Stimulated activated CD8-positive, alpha-beta memory T cell treated with anti-CD3 and anti-CD28 coated beads, Interleukin-15, amount 100 ng/mL, for 4 hours (primary cell): ENCODE data around the gene AHCYL2.
"Not testable (repeated sequence)": the region's sequence is repeated elsewhere in the genome, so short reads cannot be mapped to it uniquely, and the experiment has no call there.

ENCODE experiments used
- DNase-seq, 2 donors: peaks; one replicate each; pipeline ENCODE4 v3.0.0-alpha.2; 2020; ENCODE audit warnings: low read depth in 2 of 2

Gene AHCYL2

DNA sequence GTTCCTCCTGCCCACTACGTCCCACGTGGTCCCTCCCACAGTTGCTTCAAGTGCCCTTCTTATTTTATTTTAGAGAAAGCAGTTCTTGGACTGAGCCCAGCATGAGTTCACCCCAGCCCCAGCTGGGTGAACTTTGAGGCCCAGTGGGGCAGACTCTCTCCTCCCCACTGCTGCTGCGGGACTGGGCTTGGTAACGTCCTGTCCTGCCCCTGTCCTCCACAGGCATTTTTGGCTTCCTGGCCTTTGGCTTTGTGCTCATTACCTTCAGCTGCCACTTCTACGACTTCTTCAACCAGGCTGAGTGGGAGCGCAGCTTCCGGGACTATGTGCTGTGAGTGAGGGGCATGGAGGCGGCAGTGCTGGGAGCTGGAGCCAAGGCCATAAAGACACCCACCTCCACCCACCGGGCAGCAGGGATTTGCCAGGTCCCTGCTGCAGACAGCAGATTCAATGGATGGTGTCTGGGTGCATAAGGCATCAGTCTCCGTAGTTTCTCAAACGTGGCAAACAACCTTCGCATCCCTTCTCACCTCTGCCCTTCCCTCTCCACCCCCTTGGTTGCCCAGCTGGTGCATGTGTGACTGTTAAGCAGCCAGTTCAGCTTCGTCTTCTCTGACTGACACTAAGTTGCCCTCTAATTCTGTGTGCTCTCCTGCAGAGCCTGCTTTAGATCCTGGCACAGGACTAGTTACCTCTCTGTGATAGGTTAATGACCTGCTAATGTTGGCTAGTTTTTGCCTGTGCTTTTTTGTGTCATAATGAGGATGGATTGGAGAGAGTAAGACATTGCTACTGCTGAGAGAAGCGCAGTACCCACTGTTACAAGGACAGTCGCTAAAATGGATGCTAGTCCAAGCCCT lies 15.5 kb upstream of the AHCYL2 start:
- DNase-seq, result no peak

- peak; percentile 11 to 34 for DNase-seq
Measured at GRCh38 chr7:129210256-129210988, 14.4 kb upstream of the AHCYL2 start.

DNA sequence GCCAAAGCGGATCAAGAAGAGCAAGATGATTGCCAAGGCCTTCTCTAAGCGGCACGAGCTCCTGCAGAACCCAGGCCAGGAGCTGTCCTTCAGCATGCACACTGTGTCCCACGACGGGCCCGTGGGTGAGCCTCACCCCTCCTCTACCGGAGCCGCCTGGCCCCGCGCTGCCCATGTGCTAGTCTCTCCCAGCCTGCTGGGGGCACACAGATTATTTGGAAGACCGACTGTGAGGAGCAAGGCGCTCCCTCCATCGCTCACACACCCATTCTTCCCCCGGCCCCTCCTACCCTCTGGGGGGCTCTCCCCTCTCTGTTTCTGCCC lies 13.9 kb upstream of the AHCYL2 start:
- DNase-seq, result no peak

DNA sequence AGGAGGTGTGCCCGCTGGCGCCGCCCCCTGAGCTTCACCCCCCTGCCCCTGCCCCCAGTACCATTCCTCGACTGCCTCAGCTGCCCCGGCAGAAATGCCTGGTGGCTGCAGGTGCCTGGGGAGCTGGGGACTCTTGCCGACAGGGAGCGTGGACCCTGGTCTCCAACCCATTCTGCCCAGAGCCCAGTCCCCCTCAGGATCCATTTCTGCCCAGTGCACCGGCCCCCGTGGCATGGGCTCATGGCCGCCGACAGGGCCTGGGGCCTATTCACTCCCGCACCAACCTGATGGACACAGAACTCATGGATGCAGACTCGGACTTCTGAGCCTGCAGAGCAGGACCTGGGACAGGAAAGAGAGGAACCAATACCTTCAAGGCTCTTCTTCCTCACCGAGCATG lies 12.7 kb upstream of the AHCYL2 start:
- no peak for DNase-seq

DNA sequence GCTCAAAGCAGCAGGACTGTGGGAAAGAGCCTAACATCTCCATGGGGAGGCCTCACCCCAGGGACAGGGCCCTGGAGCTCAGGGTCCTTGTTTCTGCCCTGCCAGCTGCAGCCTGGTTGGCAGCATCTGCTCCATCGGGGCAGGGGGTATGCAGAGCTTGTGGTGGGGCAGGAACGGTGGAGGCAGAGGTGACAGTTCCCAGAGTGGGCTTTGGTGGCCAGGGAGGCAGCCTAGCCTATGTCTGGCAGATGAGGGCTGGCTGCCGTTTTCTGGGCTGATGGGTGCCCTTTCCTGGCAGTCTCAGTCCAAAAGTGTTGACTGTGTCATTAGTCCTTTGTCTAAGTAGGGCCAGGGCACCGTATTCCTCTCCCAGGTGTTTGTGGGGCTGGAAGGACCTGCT lies 12.2 kb upstream of the AHCYL2 start:
- DNase-seq, result no peak

- DNase-seq, result no peak
Measured at GRCh38 chr7:129213828-129214227, 11.0 kb upstream of the AHCYL2 start.

GRCh38 chr7:129215691-129216090 lies 9.1 kb upstream of the AHCYL2 start:
- not testable (repeated sequence) for DNase-seq

DNA sequence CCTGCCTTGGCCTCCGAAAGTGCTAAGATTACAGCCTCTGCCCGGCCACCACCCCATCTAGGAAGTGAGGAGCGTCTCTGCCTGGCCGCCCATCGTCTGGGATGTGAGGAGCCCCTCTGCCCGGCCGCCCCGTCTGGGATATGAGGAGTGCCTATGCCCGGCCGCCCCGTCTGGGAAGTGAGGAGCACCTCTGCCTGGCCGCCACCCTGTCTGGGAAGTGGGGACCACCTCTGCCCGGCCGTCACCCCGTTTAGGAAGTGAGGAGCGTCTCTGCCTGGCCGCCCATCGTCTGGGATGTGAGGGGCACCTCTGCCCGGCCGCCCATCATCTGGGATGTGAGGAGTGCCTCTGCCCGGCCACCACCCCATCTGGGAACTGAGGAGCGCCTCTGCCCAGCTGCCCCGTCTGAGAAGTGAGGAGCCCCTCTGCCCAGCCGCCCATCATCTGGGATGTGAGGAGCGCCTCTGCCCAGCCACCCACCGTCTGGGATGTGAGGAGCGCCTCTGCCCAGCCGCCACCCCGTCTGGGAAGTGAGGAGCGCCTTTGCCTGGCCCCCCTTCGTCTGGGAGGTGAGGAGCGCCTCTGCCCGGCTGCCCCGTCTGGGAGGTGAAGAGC lies 8.6 kb upstream of the AHCYL2 start:
- DNase-seq, result not testable (repeated sequence)

GRCh38 chr7:129216821-129217416 lies 7.9 kb upstream of the AHCYL2 start:
- DNase-seq, result not testable (repeated sequence)

DNA sequence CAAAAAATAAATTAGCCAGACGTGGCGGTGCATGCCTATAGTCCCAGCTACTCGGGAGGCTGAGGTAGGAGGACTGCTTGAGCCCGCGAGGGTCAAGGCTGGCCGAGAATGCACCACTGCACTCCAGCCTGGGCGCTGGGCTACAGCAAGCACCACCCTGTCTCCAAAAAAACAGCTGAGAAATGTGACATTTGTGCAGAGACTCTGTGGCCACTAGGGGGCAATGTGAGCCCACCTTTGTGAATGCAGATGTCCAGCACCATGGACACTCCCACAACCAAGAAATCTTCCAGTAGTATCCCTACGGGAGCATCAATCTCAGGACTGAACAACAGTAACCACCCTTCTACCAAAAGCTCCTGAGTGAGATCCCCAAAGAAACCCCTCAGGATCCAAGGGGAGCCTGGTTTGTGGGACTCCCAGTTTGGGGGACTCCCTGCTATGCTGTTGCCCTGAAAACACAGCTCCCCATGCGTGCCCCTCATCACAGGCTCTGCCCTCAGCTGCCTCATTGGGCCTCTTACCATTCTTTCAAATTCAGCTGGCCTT lies 6.2 kb upstream of the AHCYL2 start:
- peak; percentile 37 to 62 for DNase-seq

- not testable (repeated sequence) for DNase-seq
Measured at GRCh38 chr7:129219166-129219565, 5.7 kb upstream of the AHCYL2 start.

DNA sequence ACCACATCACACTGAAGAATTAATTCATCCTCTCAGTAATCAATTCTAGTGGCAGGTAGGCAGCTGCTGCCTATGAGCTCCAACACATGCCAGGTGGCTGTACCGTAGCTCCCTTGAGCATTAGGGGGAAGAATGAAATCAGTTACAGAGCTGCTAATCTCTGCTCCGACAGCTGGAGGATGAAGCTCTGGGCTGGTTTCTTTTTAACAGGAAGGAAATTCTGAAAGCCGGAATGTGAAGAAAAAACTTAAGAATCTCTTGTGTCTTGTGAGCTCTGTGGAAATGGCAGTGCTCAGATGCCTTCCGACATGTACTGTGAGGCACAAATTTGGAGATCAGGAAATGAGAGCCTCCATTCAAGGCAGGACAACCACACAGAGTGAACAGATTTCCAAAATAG lies 2.8 kb upstream of the AHCYL2 start:
- DNase-seq, result no peak

GRCh38 chr7:129225206-129225930 lies 538 bp downstream of the AHCYL2 start:
- DNase-seq, result peak in 1 of 2 donors; percentile 17

- no peak for DNase-seq
Measured at GRCh38 chr7:129225931-129226572, 1.2 kb downstream of the AHCYL2 start.

DNA sequence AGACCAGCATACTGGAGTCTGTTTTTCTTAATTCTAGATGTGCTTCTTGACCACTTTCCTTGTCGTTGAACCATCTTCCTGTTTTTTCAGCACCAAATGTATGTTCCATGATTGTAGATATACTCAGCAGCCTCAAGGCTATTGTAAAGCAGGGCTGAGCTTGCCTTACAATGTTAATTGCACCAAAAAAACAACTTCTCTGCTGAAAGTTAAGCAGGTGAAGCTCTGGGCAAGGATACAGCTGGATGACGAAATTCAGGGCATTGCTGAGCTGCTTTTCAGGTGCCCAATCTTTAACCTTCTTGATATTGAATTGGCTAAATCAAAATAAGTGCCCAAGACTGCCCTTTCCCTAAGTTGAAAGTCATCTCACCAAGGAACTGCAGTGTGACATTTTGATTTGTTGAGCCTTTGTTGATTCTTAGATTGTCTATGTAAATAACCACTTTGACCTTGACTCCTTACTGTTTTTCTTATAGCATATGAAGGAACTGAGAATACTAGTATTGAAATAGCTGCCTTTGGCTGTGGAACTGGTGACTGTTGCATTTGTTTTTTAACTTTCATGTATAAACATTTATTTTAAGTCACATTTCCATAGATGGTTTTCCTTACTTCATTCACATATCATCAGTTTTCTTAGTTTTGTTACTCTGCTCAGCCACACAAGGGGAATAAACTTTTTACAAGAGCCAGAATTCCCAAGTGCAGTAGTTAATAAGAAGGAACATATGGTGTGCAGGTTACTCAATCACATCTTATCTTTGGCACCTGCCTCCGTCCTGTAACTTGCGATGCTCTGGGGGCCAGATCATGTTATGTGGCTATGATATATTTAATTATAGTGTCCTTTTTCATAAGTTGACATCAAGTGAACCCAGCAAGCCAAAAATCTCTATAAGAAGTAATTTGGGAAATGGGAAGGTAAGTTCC lies 3.1 kb downstream of the AHCYL2 start:
- DNase-seq, result no peak

- DNase-seq, result no peak
Measured at GRCh38 chr7:129228633-129229032, 3.8 kb downstream of the AHCYL2 start.

GRCh38 chr7:129231666-129232065 lies 6.8 kb downstream of the AHCYL2 start:
- DNase-seq, result no peak

GRCh38 chr7:129238546-129238945 lies 13.7 kb downstream of the AHCYL2 start:
- DNase-seq, result no peak

GRCh38 chr7:129240119-129240820 lies 15.4 kb downstream of the AHCYL2 start:
- no peak for DNase-seq
